BLaER1 (cell line): Measurements from ENCODE around the gene PTMA.

ENCODE experiments used
- H3K27ac ChIP-seq: shearing (Covaris generic); formaldehyde crosslinking; 2 replicates; pipeline ENCODE4 v1.8.1; 2022
- H3K27me3 ChIP-seq: shearing (Covaris generic); formaldehyde crosslinking; 2 replicates; pipeline ENCODE4 v1.8.1; 2022
- H3K36me3 ChIP-seq: shearing (Covaris generic); formaldehyde crosslinking; 2 replicates; pipeline ENCODE4 v1.8.1; 2022
- H3K4me1 ChIP-seq: shearing (Covaris generic); formaldehyde crosslinking; 2 replicates; pipeline ENCODE4 v1.8.1; 2022
- H3K4me2 ChIP-seq: shearing (Covaris generic); formaldehyde crosslinking; 2 replicates; pipeline ENCODE4 v1.8.1; 2022
- H3K4me3 ChIP-seq: shearing (Covaris generic); formaldehyde crosslinking; 2 replicates; pipeline ENCODE4 v1.8.1; 2022
- H3K9ac ChIP-seq: shearing (Covaris generic); formaldehyde crosslinking; 2 replicates; pipeline ENCODE4 v1.8.1; 2022
- H3K9me3 ChIP-seq: shearing (Covaris generic); formaldehyde crosslinking; 2 replicates; pipeline ENCODE4 v1.8.1; 2022
- H4K20me1 ChIP-seq: shearing (Covaris generic); formaldehyde crosslinking; 2 replicates; pipeline ENCODE4 v1.8.1; 2022
- Cebpa-rat ChIP-seq: shearing (Covaris generic); IDR thresholded peaks from 2 replicates; pipeline ENCODE4 v1.8.1; 2022

PTMA gene

DNA sequence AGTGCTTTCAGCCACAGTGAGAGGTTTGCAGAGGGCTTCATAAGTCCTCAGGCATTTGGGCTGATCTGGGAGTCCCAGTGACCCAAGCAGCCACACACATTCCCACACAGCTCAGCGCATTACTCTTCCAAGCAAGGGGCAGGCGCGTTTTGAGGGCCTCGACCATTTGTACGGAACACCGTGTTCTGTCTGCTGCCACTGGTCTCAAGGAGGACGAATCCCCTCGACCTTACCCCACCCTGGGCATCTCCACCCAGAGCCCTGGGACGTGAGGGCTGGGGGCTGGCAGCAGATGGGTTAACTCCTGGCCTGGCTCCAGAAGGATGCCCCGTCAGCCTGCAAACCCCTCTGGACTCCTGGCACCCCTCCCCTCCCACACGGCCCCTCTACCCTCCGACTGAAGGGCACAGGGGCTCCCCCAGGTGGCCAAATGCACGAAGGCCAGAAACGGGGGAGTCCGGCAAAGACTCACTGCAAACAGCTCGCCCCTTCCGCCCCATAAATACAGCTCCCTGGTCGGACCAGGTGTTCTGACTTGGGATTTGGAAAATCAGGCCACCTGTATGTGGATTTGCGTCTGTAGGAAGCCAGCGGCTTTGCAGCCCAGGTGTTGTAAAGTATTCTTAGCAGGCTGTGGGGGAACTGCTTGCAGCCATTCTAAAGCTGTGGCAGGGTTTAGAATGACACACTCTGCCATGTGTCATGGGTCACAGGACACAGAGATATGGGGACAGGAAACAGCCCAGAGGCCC lies 33.6 kb upstream of the PTMA start:
- peak overlapping the region; percentile 98 for H3K27ac ChIP-seq
- no peak for TF ChIP-seq Cebpa-rat
- H3K4me3 ChIP-seq, result peak overlapping the region; percentile 65
- no peaks in the 10 kb centered on the region for H3K9me3 ChIP-seq
- H3K9ac ChIP-seq, result peak overlapping the region; percentile 92
- H3K4me2 ChIP-seq, result peak overlapping the region; percentile 95
- H4K20me1 ChIP-seq, result peaks cover 14% of the 10 kb centered on the region; the same call in 1 of the 2 replicates
- no peaks in the 10 kb centered on the region for H3K27me3 ChIP-seq
- peaks cover 8% of the 10 kb centered on the region for H3K36me3 ChIP-seq
- H3K4me1 ChIP-seq, result peaks cover 97% of the 10 kb centered on the region

DNA sequence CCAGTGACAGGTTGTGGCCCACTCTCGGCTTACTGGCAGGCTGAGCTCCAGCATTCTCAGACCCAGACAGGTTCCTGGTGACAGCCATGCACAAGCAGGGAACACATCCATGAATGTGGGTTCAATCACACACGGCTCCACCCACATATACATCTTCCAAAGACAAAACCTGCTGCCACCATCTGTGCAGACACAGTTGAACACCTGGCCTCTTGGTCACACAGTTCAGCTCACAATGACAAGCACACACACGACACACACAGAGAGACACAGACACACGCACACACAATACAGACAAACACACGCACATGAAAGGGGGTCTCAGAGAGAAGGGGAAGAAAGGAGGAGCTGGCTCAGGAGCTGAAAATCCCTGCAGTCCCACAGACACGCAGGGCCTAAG lies 32.1 kb upstream of the PTMA start:
- Histone ChIP-seq H3K27ac (peak overlapping the region; percentile 98), H3K4me1 (peaks cover 90% of the 10 kb centered on the region), H3K9ac (peak overlapping the region; percentile 92), H3K4me2 (peak overlapping the region; percentile 95), H3K9me3 (no peaks in the 10 kb centered on the region), H4K20me1 (peaks cover 21% of the 10 kb centered on the region; the same call in 1 of the 2 replicates), H3K4me3 (0 out of 2 replicates have a peak overlapping the region, but pooled peaks have one; percentile 14), H3K27me3 (no peaks in the 10 kb centered on the region), H3K36me3 (peaks cover 8% of the 10 kb centered on the region)
- TF ChIP-seq Cebpa-rat, result no peak

GRCh38 chr2:231677632-231678104 lies 30.7 kb upstream of the PTMA start:
- Histone ChIP-seq H3K4me2 (peak overlapping the region; percentile 67), H3K4me3 (no peak overlapping the region), H4K20me1 (peaks cover 21% of the 10 kb centered on the region; the same call in 1 of the 2 replicates), H3K36me3 (peaks cover 8% of the 10 kb centered on the region), H3K9ac (peak overlapping the region; percentile 29; the same call in 1 of the 2 replicates), H3K4me1 (peaks cover 82% of the 10 kb centered on the region), H3K9me3 (no peaks in the 10 kb centered on the region), H3K27me3 (no peaks in the 10 kb centered on the region), H3K27ac (peak overlapping the region; percentile 56; the same call in 1 of the 2 replicates)
- no peak for TF ChIP-seq Cebpa-rat

GRCh38 chr2:231679908-231680284 lies 28.4 kb upstream of the PTMA start:
- Histone ChIP-seq H3K27me3 (no peaks in the 10 kb centered on the region), H3K9ac (peak overlapping the region; percentile 99), H4K20me1 (peaks cover 21% of the 10 kb centered on the region; the same call in 1 of the 2 replicates), H3K4me3 (peak overlapping the region; percentile 85), H3K4me2 (peak overlapping the region; percentile 99), H3K9me3 (no peaks in the 10 kb centered on the region), H3K4me1 (peaks cover 78% of the 10 kb centered on the region), H3K36me3 (peaks cover 8% of the 10 kb centered on the region), H3K27ac (peak overlapping the region; percentile 100)
- TF ChIP-seq Cebpa-rat, result no peak

- Histone ChIP-seq H3K9me3 (no peaks in the 10 kb centered on the region), H3K4me1 (peaks cover 78% of the 10 kb centered on the region), H3K4me3 (peak overlapping the region; percentile 85), H3K36me3 (peaks cover 8% of the 10 kb centered on the region), H4K20me1 (peaks cover 21% of the 10 kb centered on the region; the same call in 1 of the 2 replicates), H3K27me3 (no peaks in the 10 kb centered on the region), H3K4me2 (peak overlapping the region; percentile 99), H3K27ac (peak overlapping the region; percentile 100), H3K9ac (peak overlapping the region; percentile 99)
- TF ChIP-seq Cebpa-rat, result no peak
These were observed 27.9 kb upstream of the PTMA start for GRCh38 chr2:231680285-231680991.

DNA sequence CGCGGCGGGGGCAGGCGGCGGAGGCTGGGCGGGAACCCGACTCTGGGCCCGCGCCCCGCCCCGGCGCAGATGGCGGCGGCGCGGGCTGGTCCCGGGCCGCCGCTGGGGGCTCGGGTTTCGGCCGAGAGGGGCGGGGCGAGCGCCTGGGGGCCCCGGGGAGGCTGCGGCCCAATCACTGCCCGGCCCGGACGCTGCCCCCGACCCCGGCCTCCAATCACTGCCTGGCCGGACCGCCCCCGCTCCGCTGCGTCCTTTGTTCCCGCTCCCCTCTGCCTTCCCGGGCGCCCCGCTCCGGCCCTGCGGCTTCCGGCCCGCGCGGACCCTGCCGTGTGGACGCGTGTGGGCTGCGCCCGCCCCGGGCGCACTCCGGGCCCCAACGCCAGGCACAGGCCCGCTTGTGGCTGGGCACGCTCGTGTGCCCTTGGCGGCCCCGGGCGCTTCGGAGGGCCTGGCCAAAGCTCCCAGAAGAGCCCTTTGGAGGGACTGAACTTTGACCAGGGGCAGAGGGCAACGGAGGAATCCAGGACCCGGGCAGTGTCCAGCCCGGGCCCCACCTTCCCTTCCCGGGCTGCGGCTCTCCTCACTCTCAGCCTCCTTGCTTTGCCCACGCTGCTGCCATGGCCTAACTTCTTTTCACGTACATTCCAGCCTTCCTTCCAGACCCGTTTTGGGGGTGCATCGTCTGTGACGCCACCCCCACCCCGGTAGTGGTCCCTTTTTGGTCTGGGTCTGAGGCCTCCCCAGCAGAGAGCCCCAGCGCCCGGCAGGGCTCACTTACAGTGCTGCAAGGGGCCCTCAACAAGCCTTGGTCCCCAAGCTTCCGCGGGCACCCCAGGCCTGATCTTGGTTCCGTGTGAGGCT lies 27.1 kb upstream of the PTMA start:
- no peak for TF ChIP-seq Cebpa-rat
- H3K4me3 ChIP-seq, result peak overlapping the region; percentile 85

DNA sequence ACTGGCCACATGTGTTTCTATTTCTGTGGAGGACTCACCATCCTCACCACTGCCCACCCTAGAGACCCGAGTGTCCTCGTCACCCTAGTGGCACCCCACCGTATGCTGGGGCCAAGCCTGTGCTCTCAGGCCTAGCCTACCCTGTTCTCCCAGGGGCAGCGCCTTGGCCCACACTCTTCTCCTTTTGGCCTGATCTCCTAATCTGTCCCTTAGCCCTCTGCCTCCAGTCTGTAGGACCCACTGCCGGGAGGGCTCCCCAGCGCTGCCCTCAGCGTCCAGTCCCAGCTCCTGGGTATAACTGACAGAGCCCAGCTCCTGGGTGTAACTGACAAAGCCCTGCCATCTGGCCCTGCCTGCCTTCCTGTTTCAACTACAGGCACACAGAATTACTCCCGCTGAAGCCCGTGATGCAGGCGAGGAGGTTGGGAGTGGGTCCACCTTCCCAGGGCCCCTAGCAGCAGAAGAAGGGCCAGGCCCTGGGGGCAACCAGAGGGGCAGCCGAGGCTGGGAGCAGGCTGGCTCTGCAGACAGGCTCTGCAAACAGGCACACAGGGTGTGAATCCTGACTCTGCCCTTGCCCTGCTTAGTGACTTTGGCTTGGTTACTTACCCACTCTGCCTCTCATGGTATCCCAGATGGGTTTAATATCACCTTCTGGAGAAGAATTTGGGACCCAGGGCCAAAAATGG lies 25.6 kb upstream of the PTMA start:
- TF ChIP-seq Cebpa-rat, result no peak
- Histone ChIP-seq H3K36me3 (peaks cover 8% of the 10 kb centered on the region), H4K20me1 (peaks cover 21% of the 10 kb centered on the region; the same call in 1 of the 2 replicates), H3K27ac (peak overlapping the region; percentile 100), H3K4me3 (peak overlapping the region; percentile 85), H3K4me2 (peak overlapping the region; percentile 99), H3K9me3 (no peaks in the 10 kb centered on the region), H3K9ac (peak overlapping the region; percentile 99), H3K27me3 (no peaks in the 10 kb centered on the region), H3K4me1 (peaks cover 78% of the 10 kb centered on the region)

More for the DNA sequence above, 27.1 kb upstream of the PTMA start:
- H3K9me3 ChIP-seq, result no peaks in the 10 kb centered on the region
- H4K20me1 ChIP-seq, result peaks cover 21% of the 10 kb centered on the region; the same call in 1 of the 2 replicates
- H3K4me1 ChIP-seq, result peaks cover 78% of the 10 kb centered on the region
- no peaks in the 10 kb centered on the region for H3K27me3 ChIP-seq
- H3K9ac ChIP-seq, result peak overlapping the region; percentile 99
- peaks cover 8% of the 10 kb centered on the region for H3K36me3 ChIP-seq
- peak overlapping the region; percentile 99 for H3K4me2 ChIP-seq
- peak overlapping the region; percentile 100 for H3K27ac ChIP-seq

DNA sequence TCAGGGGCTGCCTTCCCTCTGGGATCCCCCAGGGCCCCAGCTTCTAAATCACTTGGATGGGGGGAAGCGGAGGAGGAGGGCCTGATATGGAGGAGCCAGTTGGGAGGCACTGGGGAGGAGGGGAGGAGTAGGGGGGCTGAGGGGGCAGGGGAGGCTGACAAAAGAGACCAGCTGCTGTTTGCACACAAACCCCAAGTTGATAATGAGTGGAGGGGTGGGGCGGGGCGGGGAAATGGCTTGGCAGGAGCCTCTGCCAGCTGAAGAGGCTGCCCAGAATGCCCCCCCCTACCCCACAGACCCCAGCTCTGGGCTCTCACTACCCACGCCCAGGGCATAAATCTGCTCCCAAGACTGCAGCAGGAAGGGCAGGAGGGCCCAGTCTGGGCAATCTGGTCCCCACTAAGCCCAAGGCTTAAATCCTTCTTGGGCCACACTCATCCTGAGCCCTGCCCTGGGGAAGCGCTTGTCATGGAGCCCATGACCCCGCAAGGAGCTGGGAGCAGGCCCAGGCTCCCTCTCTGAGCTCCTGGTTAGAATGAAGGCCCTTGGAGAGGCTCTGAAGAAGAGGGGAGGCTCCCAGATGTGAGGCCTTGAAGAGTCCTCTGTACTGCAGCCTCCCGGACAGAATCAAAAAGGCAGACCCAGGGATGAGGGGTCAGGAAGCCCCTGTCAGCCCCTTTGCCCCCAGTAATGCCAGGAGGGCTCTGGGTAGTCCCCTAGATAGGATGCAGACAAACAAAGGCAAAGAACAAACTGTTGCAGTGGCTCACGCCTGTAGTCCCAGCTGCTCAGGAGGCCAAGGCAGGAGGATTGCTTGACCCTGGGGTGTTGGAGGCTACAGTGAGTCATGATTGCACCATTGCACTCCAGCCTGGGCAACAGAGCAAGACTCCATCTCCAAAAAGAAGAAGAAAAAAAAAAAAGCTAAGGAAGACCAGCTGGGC lies 24.8 kb upstream of the PTMA start:
- Histone ChIP-seq H3K4me1 (peaks cover 78% of the 10 kb centered on the region), H3K4me2 (peak overlapping the region; percentile 99), H3K9ac (peak overlapping the region; percentile 99), H3K4me3 (peak overlapping the region; percentile 85), H3K27ac (peak overlapping the region; percentile 100), H3K36me3 (peaks cover 7% of the 10 kb centered on the region), H3K9me3 (no peaks in the 10 kb centered on the region), H3K27me3 (no peaks in the 10 kb centered on the region), H4K20me1 (peaks cover 19% of the 10 kb centered on the region; the same call in 1 of the 2 replicates)
- no peak for TF ChIP-seq Cebpa-rat
